Neutrophil (primary cell): ENCODE data around the gene DHRS7C.
"Not testable (repeated sequence)": the region's sequence is repeated elsewhere in the genome, so short reads cannot be mapped to it uniquely, and the experiment has no call there.

ENCODE experiments used
- H3K27ac ChIP-seq: fragments of 200-600 bp; sonication (generic); 2 replicates; pipeline ENCODE4 v1.5.1; 2016; ENCODE audit warnings: mild to moderate bottlenecking, moderate library complexity
- H3K27me3 ChIP-seq: fragments of 200-600 bp; sonication (generic); 2 replicates; pipeline ENCODE4 v1.6.0; 2016; ENCODE audit warnings: mild to moderate bottlenecking
- H3K36me3 ChIP-seq: fragments of 200-600 bp; sonication (generic); 2 replicates; pipeline ENCODE4 v1.5.1; 2017
- H3K4me1 ChIP-seq, 2 experiments: fragments of 200-600 bp in 1 of 2; sonication (generic) in 1 of 2; 1 replicate in 1 of 2; 2 replicates in 1 of 2; pipeline versions ENCODE4 v1.5.1 to v1.6.1; 2013 to 2016; ENCODE audit warnings: low read depth in 1 of 2, low read length in 1 of 2, mild to moderate bottlenecking in 1 of 2, moderate library complexity in 1 of 2; ENCODE audit not compliant: control insufficient read depth in 1 of 2, insufficient read depth in 1 of 2
- H3K4me3 ChIP-seq, 2 experiments: fragments of 200-600 bp in 1 of 2; sonication (generic) in 1 of 2; 1 replicate in 1 of 2; 2 replicates in 1 of 2; pipeline ENCODE4 v1.5.1; 2013 to 2016; ENCODE audit warnings: low read depth in 1 of 2, low read length in 1 of 2, mild to moderate bottlenecking in 1 of 2, moderate library complexity in 1 of 2
- H3K9me3 ChIP-seq: fragments of 200-600 bp; sonication (generic); 2 replicates; pipeline ENCODE4 v1.5.1; 2016
- TF ChIP-seq, protein P1 (sequence below): fragments of 200-600 bp; sonication (generic); IDR thresholded peaks from 2 replicates; pipeline ENCODE4 v1.5.1; 2016; ENCODE audit warnings: antibody characterized with exemption

Gene DHRS7C

DNA sequence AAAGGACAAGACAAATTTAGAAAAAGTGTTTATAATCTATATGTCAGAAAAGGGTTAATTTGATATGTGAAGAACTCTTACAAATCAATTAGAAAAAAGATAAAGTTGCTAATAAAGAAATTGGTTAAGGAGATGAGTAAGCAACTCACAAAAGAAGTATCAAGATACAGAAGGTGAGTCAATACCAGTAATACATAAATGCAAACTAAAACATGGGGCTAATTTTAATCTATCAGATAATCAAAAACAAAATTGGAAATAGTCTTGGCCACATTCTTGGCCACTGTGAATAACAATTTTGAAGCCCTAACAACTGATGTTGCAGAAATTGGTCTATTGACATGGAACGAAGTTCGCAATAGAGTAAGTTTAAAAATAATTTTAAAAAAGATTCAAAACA, 6.8 kb downstream of the DHRS7C start:
- Histone ChIP-seq H3K27me3 (peaks cover 35% of the 10 kb centered on the region), H3K4me3 (no peak overlapping the region), H3K27ac (no peak overlapping the region), H3K9me3 (no peaks in the 10 kb centered on the region), H3K36me3 (no peaks in the 10 kb centered on the region), H3K4me1 (no peaks in the 10 kb centered on the region)
- TF ChIP-seq, protein P1, sequence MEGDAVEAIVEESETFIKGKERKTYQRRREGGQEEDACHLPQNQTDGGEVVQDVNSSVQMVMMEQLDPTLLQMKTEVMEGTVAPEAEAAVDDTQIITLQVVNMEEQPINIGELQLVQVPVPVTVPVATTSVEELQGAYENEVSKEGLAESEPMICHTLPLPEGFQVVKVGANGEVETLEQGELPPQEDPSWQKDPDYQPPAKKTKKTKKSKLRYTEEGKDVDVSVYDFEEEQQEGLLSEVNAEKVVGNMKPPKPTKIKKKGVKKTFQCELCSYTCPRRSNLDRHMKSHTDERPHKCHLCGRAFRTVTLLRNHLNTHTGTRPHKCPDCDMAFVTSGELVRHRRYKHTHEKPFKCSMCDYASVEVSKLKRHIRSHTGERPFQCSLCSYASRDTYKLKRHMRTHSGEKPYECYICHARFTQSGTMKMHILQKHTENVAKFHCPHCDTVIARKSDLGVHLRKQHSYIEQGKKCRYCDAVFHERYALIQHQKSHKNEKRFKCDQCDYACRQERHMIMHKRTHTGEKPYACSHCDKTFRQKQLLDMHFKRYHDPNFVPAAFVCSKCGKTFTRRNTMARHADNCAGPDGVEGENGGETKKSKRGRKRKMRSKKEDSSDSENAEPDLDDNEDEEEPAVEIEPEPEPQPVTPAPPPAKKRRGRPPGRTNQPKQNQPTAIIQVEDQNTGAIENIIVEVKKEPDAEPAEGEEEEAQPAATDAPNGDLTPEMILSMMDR = no peak

DNA sequence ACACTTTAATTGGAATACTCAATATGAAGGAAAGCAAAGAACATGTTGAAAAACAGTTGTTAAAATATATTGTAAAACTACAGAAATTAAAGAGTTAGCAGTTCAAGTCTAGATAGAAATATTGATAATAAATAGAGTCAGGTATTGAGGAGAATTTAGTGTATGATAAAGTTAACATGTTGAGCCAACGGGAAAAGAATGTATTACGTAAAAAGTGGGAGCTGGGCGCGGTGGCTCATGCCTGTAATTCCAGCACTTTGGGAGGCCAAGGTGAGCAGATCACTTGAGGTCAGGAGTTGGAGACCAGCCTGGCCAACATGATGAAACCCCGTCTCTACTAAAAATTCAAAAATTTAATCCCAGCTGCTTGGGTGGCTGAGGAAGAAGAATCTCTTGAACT, 7.9 kb downstream of the DHRS7C start:
- not testable (repeated sequence) for H3K36me3 ChIP-seq, H3K4me3 ChIP-seq, H3K9me3 ChIP-seq, H3K27ac ChIP-seq, H3K4me1 ChIP-seq
- peaks cover 40% of the 10 kb centered on the region for H3K27me3 ChIP-seq

DNA sequence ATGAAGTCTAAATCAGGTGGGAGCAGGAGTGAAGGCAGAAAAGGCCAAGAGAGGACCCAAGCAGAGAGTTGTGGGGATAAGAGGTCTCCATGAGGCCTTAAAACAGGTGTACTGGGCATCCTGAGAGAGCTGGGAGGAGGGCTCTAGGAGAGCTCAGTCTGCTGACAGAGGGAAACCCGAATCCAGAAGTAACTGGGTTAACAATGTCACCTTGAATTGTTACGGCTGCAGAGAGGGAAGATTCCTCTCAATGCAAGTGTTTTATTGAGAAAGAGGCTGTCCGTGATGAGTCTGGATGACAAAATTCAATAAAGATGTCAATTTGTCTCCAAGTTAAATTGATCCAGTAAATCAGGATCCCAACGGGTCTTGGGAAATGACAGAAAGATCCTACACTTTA, 8.3 kb downstream of the DHRS7C start:
- Histone ChIP-seq H3K4me3 (no peak overlapping the region), H3K4me1 (no peaks in the 10 kb centered on the region), H3K27ac (no peak overlapping the region), H3K9me3 (no peaks in the 10 kb centered on the region), H3K36me3 (no peaks in the 10 kb centered on the region), H3K27me3 (peaks cover 40% of the 10 kb centered on the region)
- TF ChIP-seq, protein P1 = no peak

- no peaks in the 10 kb centered on the region for H3K36me3 ChIP-seq
- no peaks in the 10 kb centered on the region for H3K9me3 ChIP-seq
- H3K27me3 ChIP-seq = peaks cover 53% of the 10 kb centered on the region
- H3K4me1 ChIP-seq = no peaks in the 10 kb centered on the region
- TF ChIP-seq, protein P1 = no peak
- no peak overlapping the region for H3K27ac ChIP-seq
- H3K4me3 ChIP-seq = no peak overlapping the region
These were observed 10.8 kb downstream of the DHRS7C start for GRCh38 chr17:9780552-9780951.

- no peak overlapping the region for H3K27ac ChIP-seq
- no peak overlapping the region for H3K4me3 ChIP-seq
- no peaks in the 10 kb centered on the region for H3K4me1 ChIP-seq
- H3K27me3 ChIP-seq = peaks cover 44% of the 10 kb centered on the region
- no peaks in the 10 kb centered on the region for H3K9me3 ChIP-seq
- H3K36me3 ChIP-seq = no peaks in the 10 kb centered on the region
- TF ChIP-seq, protein P1 = no peak
These were observed 14.5 kb downstream of the DHRS7C start for GRCh38 chr17:9776911-9777310.

GRCh38 chr17:9772658-9773057, 18.7 kb downstream of the DHRS7C start:
- H3K4me3 ChIP-seq = no peak overlapping the region
- no peaks in the 10 kb centered on the region for H3K4me1 ChIP-seq
- no peaks in the 10 kb centered on the region for H3K36me3 ChIP-seq
- H3K9me3 ChIP-seq = no peaks in the 10 kb centered on the region
- H3K27ac ChIP-seq = no peak overlapping the region
- H3K27me3 ChIP-seq = peaks cover 21% of the 10 kb centered on the region
- TF ChIP-seq, protein P1 = no peak
